Mesothelial cell of epicardium (in vitro differentiated cells): Measurements from ENCODE around the gene HDAC9. TPM values are rescaled to one million over a fixed set of nuclear protein-coding genes. Genes with fewer than 3 reads are reported as not detected.

ENCODE experiments used
- DNase-seq, 2 experiments: peaks; one replicate each; pipeline ENCODE4 v3.0.0; 2021; ENCODE audit warnings: low spot score in 2 of 2; ENCODE audit not compliant: unreplicated experiment in 2 of 2
- H3K27ac Mint-ChIP-seq: 2 replicates; pipeline ENCODE4 v1.8.0; 2021; ENCODE audit warnings: mixed read lengths
- H3K27me3 Mint-ChIP-seq: 2 replicates; pipeline ENCODE4 v1.8.0; 2021; ENCODE audit warnings: low read depth, mixed read lengths
- H3K36me3 Mint-ChIP-seq: 2 replicates; pipeline ENCODE4 v1.8.0; 2021; ENCODE audit warnings: mixed read lengths
- H3K4me1 Mint-ChIP-seq: 2 replicates; pipeline ENCODE4 v1.8.0; 2021; ENCODE audit warnings: mixed read lengths
- H3K4me3 Mint-ChIP-seq: 2 replicates; pipeline ENCODE4 v1.8.0; 2021; ENCODE audit warnings: mild to moderate bottlenecking, moderate library complexity, mixed read lengths
- H3K9me3 Mint-ChIP-seq: 2 replicates; pipeline ENCODE4 v1.8.0; 2021; ENCODE audit warnings: mixed read lengths
- CTCF ChIP-seq: fragments of 200-600 bp; sonication (generic); IDR thresholded peaks from one replicate; pipeline ENCODE4 v1.5.0; 2021; ENCODE audit warnings: antibody characterized with exemption; ENCODE audit not compliant: unreplicated experiment
- total RNA-seq: library from RNA; stranded (reverse); gene quantifications from 3 replicates; pipeline ENCODE4 v1.2.1, GENCODE V29; 2021

Gene HDAC9
- total RNA-seq, 1 donor from 2014 or later = 37.4 TPM

GRCh38 chr7:18509481-18509880 is 13.9 kb downstream of the HDAC9 start:
- no peak for DNase-seq
- Mint-ChIP-seq H3K27ac (no peak overlapping the region), H3K9me3 (peaks cover 3% of the 10 kb centered on the region), H3K36me3 (peaks cover 2% of the 10 kb centered on the region), H3K27me3 (no peaks in the 10 kb centered on the region), H3K4me3 (no peak overlapping the region), H3K4me1 (peaks cover 2% of the 10 kb centered on the region)
- no peak for TF ChIP-seq CTCF

- H3K27me3 Mint-ChIP-seq = no peaks in the 10 kb centered on the region
- no peak for DNase-seq
- peaks cover 6% of the 10 kb centered on the region for H3K4me1 Mint-ChIP-seq
- no peak for TF ChIP-seq CTCF
- H3K36me3 Mint-ChIP-seq = peaks cover 2% of the 10 kb centered on the region
- peaks cover 3% of the 10 kb centered on the region for H3K9me3 Mint-ChIP-seq
- H3K4me3 Mint-ChIP-seq = no peak overlapping the region
- no peak overlapping the region for H3K27ac Mint-ChIP-seq
Measured at GRCh38 chr7:18511351-18512140, 16.0 kb downstream of the HDAC9 start.

- DNase-seq = no peak
- Mint-ChIP-seq H3K27ac (no peak overlapping the region), H3K9me3 (no peaks in the 10 kb centered on the region), H3K36me3 (no peaks in the 10 kb centered on the region), H3K4me3 (no peak overlapping the region), H3K4me1 (peaks cover 8% of the 10 kb centered on the region), H3K27me3 (no peaks in the 10 kb centered on the region)
- no peak for TF ChIP-seq CTCF
Measured at GRCh38 chr7:18513343-18513742, 17.8 kb downstream of the HDAC9 start.

GRCh38 chr7:18515067-18515466 is 19.5 kb downstream of the HDAC9 start:
- Mint-ChIP-seq H3K27ac (no peak overlapping the region), H3K4me1 (peaks cover 8% of the 10 kb centered on the region), H3K4me3 (no peak overlapping the region), H3K36me3 (no peaks in the 10 kb centered on the region), H3K27me3 (no peaks in the 10 kb centered on the region), H3K9me3 (no peaks in the 10 kb centered on the region)
- no peak for TF ChIP-seq CTCF
- no peak for DNase-seq

GRCh38 chr7:18517646-18518045 is 22.1 kb downstream of the HDAC9 start:
- no peaks in the 10 kb centered on the region for H3K9me3 Mint-ChIP-seq
- H3K36me3 Mint-ChIP-seq = no peaks in the 10 kb centered on the region
- H3K4me1 Mint-ChIP-seq = peaks cover 15% of the 10 kb centered on the region
- H3K27me3 Mint-ChIP-seq = no peaks in the 10 kb centered on the region
- H3K27ac Mint-ChIP-seq = no peak overlapping the region
- DNase-seq = no peak
- TF ChIP-seq CTCF = no peak
- no peak overlapping the region for H3K4me3 Mint-ChIP-seq
